PFSK-1 (cell line): Measurements from ENCODE around the gene RAB26.

Experiments used
- FOXP2 ChIP-seq: optimal IDR thresholded peaks from 2 replicates; pipeline ENCODE3; 2011; ENCODE audit warnings: borderline replicate concordance, control low read depth, inconsistent platforms; ENCODE audit not compliant: insufficient read depth; ENCODE audit errors: extremely low read length, extremely low read depth
- POLR2AphosphoS5 ChIP-seq: IDR thresholded peaks from 2 replicates; pipeline ENCODE4 v1.6.1; 2012; ENCODE audit warnings: low read depth, mild to moderate bottlenecking, control low read depth, low read length, moderate library complexity
- SIN3A ChIP-seq: IDR thresholded peaks from 2 replicates; pipeline ENCODE4 v1.6.1; 2012; ENCODE audit warnings: mild to moderate bottlenecking, low read length, moderate library complexity, borderline replicate concordance; ENCODE audit not compliant: insufficient read depth
- TAF1 ChIP-seq: IDR thresholded peaks from 2 replicates; pipeline ENCODE4 v1.6.1; 2012; ENCODE audit warnings: low read length, control low read depth, borderline replicate concordance; ENCODE audit not compliant: insufficient read depth
- TF ChIP-seq, protein P1 (sequence below), 2 experiments: IDR thresholded peaks; 2 replicates each; pipeline versions ENCODE4 v1.6.1 to v1.8.0; 2011 to 2012; ENCODE audit warnings: low read depth in 2 of 2, low read length in 2 of 2, control low read depth in 1 of 2, inconsistent platforms in 1 of 2, mild to moderate bottlenecking in 1 of 2, moderate library complexity in 1 of 2; ENCODE audit not compliant: insufficient read depth in 1 of 2

The RAB26 gene

DNA sequence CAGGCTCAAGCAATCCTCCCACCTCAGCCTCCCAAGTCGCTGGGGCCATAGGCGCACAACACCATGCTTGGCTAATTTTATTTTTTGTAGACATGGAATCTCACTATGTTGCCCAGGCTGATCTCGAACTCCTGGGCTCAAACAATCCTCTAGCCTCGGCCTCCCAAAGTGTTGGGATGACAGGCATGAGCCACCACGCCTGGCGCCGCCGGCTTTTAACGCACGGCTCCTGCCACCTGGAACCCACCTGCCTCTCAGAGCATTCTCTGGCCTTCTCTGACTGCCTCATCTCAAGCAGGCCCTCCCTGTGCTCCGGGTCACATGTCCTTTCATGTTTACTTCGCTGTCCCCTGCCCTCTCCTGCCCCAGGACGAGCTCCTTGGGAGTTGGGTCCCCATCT is 37.6 kb downstream of the RAB26 start:
- TF ChIP-seq POLR2AphosphoS5 (no peak), SIN3A (no peak), TAF1 (no peak), FOXP2 (no peak)
- TF ChIP-seq, protein P1, sequence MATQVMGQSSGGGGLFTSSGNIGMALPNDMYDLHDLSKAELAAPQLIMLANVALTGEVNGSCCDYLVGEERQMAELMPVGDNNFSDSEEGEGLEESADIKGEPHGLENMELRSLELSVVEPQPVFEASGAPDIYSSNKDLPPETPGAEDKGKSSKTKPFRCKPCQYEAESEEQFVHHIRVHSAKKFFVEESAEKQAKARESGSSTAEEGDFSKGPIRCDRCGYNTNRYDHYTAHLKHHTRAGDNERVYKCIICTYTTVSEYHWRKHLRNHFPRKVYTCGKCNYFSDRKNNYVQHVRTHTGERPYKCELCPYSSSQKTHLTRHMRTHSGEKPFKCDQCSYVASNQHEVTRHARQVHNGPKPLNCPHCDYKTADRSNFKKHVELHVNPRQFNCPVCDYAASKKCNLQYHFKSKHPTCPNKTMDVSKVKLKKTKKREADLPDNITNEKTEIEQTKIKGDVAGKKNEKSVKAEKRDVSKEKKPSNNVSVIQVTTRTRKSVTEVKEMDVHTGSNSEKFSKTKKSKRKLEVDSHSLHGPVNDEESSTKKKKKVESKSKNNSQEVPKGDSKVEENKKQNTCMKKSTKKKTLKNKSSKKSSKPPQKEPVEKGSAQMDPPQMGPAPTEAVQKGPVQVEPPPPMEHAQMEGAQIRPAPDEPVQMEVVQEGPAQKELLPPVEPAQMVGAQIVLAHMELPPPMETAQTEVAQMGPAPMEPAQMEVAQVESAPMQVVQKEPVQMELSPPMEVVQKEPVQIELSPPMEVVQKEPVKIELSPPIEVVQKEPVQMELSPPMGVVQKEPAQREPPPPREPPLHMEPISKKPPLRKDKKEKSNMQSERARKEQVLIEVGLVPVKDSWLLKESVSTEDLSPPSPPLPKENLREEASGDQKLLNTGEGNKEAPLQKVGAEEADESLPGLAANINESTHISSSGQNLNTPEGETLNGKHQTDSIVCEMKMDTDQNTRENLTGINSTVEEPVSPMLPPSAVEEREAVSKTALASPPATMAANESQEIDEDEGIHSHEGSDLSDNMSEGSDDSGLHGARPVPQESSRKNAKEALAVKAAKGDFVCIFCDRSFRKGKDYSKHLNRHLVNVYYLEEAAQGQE (IDR thresholded peaks at IDR 0.05; ENCODE audit: insufficient read depth in 1 of 2, low read depth in 2 of 2, low read length in 2 of 2) = no peak

DNA sequence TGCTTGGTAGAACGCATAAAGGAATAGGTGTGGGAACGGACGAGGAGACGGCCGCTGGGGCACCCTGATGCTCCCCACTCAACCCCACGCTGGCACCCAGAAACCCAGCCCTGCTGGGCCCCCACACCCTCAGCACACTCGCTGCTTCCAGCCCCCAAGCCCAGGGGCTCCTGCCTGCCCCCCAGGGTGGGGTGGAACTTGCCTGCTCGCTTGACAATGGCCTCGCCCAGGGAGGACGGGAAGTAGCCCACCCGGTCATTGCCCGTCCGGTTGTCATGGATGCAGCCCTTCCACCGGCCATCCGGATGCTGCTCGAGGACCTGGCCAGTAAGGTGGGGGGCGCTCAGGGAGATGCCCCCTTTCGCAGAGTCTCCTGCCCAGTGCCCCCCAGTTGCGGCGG is 38.1 kb downstream of the RAB26 start:
- TF ChIP-seq FOXP2 (no peak), TAF1 (no peak), SIN3A (no peak), POLR2AphosphoS5 (no peak)
- TF ChIP-seq, protein P1 (IDR thresholded peaks at IDR 0.05; ENCODE audit: insufficient read depth in 1 of 2, low read depth in 2 of 2, low read length in 2 of 2) = no peak

DNA sequence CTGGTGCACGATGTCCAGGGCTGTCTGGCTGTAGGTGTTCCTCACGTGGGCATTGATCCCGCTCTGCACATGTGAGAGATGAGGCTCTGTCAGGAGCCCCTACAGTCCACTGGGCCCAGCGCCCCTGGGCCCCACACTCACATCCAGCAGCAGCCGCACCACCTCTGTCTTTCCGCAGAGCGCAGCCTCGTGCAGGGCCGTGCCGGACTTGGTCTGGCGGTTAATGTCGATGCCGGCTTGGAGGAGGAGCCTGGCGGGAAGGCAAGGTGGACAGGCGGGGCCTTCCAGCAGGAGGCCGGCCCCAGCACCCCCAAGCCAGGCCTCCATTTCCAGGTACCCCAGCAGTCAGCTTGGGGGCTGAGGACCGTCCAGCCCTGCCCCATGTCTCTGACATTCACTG is 38.8 kb downstream of the RAB26 start:
- TF ChIP-seq SIN3A (no peak), FOXP2 (no peak), TAF1 (no peak), POLR2AphosphoS5 (no peak)
- TF ChIP-seq, protein P1 (IDR thresholded peaks at IDR 0.05; ENCODE audit: insufficient read depth in 1 of 2, low read depth in 2 of 2, low read length in 2 of 2) = no peak

DNA sequence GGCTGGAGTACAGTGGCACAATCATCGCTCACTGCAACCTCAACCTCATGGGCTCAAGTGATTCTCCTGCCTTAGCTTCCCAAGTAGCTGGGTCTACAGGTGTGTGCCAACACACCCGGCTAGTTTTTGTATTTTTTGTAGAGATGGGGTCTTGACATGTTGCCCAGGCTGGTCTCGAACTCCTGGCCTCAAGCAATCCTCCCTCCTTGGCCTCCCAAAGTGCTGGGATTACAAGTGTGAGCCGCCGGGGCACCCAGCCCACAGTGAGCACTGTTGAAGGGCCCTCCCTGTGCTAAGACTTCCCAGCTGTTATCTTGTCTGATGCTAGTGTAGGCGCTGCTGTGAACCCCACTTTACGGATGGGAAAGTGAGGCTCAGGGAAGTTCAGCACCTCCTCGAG is 40.0 kb downstream of the RAB26 start:
- TF ChIP-seq POLR2AphosphoS5 (no peak), SIN3A (no peak), TAF1 (no peak), FOXP2 (no peak)
- TF ChIP-seq, protein P1 (IDR thresholded peaks at IDR 0.05; ENCODE audit: insufficient read depth in 1 of 2, low read depth in 2 of 2, low read length in 2 of 2) = no peak

DNA sequence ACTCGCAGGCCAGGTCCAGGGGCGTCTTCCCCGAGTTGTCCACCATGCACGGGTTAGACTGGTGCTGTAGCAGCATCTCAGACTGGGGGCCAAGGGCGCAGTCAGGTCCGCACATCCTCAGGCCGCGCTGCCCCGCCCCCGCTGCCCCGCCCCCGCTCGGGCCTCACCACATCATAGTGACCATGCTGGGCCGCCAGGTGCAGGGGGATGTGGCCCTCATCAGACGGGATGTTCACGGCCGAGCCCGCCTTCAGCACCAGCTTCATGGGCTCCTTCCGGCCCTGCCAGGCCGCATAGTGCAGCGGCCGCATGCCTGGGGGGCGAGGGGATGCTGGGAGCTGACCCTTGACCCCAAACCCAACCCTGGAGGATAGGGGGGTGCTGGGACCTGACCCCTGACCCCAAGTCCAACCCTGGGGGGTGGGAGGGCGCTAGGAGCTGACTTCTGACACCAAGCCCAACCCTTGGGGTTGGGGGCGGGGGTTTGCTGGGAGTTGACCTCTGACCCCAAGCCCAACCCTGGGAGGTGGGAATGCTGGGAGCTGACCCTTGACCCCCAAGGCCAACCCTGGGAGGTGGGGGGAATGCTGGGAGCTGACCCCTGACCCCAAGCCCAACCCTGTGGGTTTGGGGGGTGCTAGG is 40.9 kb downstream of the RAB26 start:
- TF ChIP-seq POLR2AphosphoS5 = no peak
- TF ChIP-seq FOXP2 = no peak
- TF ChIP-seq, protein P1 (IDR thresholded peaks at IDR 0.05; ENCODE audit: insufficient read depth in 1 of 2, low read depth in 2 of 2, low read length in 2 of 2) = no peak
- no peak for TF ChIP-seq TAF1
- TF ChIP-seq SIN3A = no peak
